Amniotic epithelial cell (primary cell): ENCODE results near the gene LYRM9.
"Not testable (repeated sequence)": the region's sequence is repeated elsewhere in the genome, so short reads cannot be mapped to it uniquely, and the experiment has no call there.

Experiments
- DNase-seq: peaks from one replicate; pipeline ENCODE4 v3.0.0-alpha.2; 2010; ENCODE audit warnings: low read depth

Gene LYRM9

DNA sequence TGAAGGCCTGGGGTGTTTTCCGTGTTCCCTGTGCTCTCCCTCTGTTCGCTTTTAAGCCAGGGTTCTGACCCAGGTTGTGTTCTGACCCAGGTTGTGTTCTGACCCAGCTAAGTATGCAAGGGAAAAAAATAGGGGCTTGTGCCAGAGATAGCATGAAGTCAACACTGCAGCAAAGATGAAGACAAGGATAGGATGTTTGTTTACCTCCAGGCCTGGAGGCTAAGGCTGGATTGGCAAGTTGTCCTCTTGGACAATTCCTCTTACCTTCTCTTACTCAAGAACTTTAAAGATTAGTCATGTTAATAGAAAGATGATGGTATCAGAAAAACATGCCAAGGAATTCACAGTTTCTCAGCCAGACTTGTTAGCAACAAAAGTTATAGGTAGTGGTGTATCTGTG lies 19.4 kb downstream of the LYRM9 start:
- peak; percentile 72 for DNase-seq

DNA sequence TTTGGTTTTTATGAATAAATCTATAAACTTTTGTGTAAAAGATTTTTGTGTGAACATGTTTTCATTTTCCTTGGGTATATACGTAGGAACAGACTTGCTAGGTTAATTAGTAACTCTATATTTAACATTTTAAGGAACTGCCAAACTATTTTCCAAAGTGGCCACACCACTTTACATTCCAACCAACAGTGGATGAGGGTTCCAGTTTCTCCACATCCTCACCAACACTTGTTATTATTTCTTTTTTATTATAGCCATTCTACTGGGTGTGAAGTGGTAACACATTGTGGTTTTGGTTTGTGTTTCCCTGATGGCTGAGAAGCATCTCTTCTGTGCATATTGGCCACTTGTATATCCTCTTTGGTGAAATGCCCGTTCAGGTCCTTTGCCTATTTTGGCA lies 20.0 kb downstream of the LYRM9 start:
- DNase-seq = no peak

DNA sequence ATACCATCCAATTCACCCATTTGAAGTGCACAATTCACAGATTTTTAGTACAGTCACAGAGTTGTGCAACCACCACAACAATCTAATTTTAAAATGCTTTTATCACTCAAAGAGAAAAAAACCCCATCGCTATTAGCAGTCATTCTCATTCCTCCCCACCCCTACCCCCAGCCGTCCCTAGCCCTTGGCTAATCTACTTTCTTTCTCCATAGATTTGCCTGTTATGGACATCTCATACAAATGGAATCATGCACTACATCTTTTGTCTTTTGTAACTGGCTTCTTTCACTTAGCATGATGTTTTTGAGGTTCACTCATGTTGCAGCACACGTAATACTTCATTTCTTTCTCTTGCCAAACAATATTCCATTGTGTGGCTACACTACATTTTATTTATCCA lies 20.4 kb downstream of the LYRM9 start:
- no peak for DNase-seq

DNA sequence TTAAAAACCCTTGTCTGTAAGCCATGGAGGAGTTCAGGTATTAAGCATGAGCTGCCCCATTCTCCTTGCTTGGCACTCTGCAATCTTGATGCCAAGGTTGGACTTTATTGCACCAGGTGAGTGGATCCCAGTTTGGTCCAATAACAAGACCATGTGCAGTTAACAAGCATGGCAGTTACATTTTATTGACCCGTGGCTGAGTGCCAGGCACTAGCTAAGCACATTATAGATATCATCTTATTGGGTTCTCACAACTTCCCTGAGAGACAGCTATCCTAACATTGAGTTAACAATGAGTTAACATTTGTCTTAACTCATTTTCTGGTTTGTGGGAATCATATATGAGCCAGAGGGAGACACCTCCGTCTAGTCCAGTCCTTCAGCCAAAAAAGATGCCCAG lies 21.8 kb downstream of the LYRM9 start:
- no peak for DNase-seq

DNA sequence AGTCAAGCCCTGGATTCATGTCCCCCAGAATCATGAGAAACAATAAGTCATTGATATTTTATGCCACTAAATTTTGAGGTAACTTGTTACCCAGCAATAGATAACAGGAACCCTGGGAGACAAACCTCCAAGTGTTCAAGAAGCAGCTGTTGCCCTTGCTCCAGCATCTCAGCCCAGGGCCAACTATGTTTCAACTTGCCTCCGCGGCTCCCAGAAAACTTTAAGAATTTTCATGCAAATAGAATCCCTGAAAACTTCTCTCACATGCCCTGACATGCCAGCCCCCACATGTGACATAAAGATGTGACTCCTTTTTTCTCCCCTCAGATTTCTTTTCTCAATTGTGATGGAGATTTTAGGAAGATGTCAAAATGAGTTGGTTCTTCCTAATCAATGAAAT lies 22.8 kb downstream of the LYRM9 start:
- DNase-seq = no peak

DNA sequence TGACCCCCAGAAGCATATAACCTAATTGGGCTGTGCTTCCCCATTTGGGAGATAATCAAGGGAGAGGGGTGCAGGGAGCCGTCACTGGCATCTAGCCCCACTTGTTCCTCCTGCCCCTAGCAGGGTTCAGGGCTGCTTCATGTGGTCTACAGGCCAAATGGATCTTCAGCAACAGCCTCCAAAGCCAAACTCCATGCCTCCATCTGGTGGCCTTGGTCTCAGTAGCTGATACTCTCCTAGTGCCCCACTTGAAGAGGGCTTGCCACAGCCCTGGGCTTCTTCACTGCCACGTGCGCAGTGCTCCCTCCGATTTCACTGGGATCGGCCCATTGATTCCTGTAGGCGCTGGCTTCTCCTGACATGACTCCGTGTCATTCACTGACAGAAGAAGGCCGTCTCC lies 24.6 kb downstream of the LYRM9 start:
- no peak for DNase-seq

DNA sequence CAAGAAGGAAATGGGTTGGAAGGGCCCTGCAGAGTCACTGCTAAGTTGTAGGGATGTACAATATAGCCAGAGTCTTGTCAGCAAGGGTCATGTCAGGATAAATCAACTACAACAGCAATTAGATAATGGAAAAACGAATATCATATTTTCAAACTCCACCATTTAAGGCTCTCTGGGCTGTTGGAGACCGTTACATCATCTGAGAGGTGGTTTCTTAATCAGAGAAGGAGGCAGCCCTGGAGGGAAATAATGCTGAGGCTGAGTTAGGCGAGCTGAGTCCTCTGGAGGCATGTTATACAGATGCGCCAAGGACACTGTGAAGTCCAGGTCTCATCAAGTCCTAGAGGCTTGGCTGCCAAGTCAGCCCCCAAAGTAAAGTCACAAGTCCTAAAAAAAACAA lies 30.3 kb downstream of the LYRM9 start:
- no peak for DNase-seq

DNA sequence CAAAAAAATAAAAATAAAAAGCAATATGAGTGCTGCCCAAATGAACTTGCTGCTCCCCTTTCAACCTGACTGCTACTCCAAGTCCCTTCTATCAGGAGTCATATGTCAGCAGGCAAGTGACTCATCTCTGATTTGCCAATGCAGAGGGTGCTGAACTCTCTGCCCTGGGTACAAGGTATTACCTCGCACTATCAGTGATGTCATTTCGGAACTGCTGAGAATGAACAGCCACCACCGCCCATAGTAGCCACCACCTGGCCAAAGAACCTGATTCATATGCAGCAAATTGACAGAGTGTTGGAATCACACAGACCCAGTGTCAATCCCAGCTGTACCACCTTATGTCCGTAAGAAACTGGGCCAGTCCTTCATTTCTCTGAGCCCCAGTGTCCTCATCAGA lies 31.2 kb downstream of the LYRM9 start:
- peak; percentile 14 for DNase-seq

DNA sequence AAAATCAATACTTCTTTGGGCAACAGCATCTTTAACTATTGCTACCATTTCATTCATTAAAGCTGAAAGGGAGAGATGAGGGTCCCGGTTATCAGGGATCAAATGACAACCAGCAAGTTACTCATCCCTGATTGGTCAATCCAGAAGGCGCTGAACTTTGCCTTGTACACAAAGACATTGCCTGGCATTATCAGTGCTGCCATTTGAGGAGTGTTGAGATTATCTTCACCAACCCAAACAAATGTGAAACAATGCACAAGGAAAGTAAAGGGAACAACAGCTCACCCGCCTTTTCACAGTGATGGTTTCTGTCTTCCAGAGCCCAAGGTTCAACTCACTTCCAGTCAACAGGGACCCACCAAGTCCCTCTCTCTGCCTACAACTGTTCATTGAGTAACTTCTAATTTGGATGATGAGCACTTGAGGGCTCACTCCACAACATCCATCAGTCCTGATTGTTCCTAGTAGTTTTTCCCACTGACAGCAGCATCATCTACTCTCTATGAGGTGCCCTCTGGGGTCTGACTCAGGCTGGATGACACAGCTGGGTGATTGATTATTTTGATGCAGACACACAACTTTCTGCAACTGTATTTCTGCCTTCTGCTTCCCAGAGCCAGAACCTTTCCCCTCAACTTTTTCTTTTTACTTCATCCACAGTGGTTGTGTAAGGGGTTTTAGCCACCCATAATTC lies 32.0 kb downstream of the LYRM9 start:
- no peak for DNase-seq

DNA sequence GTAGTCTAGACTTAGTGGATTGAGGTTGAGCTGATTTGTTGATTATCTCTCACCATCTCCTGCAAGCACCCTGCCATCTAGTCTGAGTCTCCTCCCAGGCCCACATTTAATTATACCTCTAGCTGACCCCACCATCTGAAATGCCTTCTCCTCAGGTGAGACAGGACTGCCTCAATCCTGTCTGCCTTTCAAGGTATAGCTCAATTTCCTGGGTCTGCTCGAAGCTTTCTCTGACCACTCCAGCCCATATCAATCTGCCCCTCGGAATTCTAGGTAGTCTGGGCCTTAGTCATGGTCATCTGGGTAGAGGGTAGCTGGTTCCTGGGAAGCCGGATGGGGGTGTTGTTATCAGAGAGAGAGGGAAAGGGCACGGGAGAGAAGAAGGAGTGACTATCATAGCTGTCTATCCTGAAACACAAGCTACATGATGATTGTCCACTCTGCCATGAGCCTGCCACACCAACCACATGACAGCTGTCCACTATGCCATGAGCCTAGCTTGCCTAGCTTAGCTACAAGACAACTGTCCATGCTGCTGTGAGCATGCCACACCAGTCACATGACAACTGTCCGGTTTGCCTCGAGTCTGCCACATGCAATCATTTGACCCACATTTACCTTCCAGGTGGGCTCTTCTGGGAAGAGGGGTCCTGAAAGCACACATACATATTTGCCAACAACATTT lies 34.4 kb downstream of the LYRM9 start:
- DNase-seq = no peak

DNA sequence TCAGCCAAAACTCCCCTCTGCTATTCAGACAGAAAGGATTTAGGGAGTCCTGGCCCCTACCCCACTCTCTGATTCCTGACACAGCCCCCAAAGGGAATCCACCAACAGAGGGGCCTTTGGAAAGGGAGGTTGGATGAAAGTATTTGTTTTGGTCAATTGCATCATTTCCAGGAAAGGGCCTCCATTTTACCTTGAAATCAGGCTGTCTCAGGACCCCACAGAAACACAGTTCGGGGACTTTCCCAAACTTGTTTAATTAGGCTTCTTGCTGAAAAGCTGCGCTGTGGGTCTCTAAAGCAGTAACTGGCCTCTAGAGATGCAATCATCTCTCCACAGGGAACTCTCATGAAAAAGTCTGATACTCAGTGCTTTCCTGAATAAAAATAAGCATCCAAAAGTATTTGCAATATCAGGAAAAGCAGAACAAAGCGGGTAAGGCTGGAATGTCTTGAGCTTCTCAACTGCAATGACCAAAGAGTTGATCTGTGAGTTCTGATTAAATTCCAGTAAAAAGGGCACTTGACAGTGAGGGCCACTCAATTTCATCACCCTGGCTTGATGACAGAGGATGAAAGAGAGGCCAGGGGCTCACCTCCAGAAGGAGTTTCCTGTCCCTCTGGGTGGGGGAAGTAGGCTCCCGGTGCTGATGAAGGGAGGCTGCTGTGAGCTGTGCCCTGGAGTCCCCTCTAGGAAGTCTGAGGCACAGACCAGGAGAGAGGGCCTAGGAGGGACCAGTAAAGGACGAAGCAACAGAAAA lies 36.3 kb downstream of the LYRM9 start:
- no peak for DNase-seq

DNA sequence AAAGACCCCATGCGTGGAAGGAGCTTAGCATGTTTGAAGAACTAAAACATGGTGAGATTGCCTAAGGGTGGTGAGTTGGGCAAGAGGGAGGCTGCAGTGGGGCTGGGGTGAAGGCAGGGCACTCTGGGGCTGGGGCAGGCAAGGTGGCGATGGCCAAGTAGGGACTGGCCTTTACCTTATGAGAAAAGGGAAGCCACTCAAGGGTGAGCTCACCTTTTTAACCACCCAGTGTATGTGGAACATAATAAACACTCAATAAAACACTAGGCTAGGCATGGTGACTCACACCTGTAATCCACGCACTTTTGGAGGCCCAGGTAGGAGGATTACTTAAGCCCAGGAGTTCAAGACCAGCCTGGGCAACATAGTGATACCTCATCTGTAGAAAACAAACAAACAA lies 37.7 kb downstream of the LYRM9 start:
- DNase-seq = no peak

DNA sequence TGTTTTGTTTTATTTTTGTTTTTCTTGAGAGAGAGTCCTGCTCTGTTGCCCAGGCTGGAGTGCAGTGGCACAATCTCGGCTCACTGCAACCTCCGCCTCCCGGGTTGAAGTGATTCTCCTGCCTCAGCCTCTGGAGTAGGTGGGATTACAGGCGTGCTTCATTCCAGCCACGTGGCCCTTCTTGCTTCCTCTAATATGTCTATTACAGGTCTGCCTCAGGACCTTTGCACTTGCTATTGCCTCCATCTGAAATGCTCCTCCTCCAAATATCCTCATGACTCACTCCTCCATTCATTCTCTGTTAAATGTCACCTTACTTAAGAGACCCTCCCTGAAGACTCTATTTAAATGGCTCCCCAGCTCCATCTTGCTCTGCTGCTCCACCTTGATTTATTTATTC lies 39.0 kb downstream of the LYRM9 start:
- no peak for DNase-seq

DNA sequence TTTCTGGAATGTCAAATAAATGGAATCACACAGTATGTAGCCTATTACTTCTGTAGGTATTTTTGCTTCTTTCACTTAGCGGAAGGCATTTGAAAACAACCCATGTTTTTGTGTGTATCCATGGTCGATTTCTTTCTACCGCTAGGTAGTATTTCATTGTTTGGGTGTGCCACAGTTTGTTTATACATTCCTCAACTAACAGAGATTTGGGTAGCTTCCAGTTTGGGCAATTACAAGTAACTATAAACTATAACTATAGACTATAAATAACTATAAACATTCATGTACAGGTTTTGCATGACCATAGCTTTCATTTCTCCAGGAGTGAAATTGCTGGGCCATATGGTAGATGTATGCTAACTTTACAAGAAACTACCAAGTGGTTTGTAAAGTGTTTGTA lies 40.1 kb downstream of the LYRM9 start:
- DNase-seq = no peak

DNA sequence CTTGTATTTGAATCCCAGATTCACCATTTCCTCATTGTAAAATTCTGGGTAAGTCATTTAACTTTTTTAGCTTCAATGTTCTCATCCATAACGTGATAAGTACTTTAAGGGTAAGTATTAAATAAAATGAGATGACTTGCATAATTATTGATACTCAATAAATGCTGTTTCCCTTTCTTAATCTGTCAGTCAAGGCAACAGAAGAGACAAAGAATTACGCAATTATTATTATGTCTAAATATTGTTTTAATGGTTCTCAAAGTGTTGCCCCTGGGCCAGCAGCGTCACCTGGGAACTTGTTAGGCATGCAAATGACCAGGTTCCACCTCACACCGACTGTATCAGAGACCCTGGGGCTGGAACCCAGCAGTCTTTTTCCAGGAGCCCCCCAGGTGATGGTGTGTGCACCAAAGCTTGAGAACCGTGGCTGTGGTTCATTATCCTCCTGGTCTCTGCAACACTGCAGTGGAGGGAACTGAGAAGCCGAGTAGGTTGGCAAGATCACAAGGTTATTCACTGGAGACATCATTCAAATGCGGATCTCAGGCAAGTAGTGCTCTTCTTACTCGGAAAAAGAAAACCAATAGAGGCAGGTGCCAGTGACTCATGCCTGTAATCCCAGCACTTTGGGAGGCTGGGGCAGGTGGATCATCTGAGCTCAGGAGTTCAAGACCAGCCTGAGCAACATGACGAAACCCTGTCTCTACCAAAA lies 43.5 kb downstream of the LYRM9 start:
- DNase-seq = no peak

DNA sequence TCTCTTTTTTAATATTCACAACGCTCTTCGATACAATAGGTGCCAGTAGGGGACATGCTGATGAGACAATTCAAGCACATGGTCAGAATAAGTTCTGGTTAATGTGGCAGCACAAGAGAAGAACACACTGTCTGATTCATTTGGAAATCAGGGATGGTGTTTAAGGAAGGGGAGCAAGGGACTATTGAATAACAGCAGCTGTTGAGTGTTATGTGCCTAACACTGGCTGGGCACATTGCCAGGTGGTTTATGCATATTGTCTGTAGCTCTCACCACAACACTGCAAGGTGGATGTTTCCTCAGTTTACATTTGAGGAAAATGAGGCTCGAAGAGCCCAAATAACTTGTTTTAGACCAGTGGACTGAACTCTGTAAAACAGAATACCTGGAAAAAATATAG lies 44.2 kb downstream of the LYRM9 start:
- no peak for DNase-seq

DNA sequence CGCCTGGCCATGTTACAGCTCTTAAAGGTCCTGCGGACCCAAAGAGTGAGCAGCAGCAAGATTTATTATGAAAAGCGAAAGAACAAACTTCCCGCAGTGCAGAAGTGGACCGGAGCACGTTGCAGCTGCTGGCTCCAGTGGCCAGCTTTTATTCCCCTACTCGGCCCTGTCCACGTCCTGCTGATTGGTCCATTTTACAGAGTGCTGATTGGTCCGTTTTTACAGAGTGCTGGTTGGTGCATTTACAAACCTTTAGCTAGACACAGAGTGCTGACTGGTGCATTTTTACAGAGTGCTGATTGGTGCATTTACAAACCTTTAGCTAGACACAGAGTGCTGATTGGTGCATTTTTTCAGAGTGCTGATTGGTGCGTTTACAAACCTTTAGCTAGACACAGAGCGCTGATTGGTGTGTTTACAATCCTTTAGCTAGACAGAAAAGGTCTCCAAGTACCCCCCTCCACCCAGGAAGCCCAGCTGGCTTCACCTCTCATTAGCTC lies 46.3 kb downstream of the LYRM9 start:
- DNase-seq = not testable (repeated sequence)

DNA sequence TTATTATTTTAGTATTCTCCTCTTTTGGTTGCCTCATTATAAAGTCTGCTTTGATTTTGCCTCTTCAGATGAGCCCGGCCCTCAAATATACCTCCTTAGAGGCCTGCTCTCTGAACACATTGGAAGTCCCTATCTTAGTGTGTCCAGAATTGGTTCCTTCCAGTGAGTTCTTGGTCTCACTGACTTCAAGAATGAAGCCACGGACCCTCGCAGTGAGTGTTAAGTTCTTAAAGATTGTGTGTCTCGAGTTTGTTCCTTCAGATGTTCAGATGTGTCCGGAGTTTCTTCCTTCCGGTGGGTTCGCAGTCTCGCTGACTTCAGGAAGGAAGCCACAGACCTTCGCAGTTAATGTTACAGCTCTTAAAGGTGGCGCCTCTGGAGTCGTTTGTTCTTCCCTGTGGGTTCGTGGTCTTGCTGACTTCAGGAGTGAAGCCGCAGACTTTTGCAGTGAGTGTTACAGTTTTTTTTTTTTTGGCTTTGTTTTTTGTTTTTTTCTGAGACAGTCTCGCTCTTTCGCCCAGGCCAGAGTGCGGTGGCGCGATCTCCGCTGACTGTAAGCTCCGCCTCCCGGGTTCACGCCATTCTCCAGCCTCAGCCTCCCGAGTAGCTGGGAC lies 47.0 kb downstream of the LYRM9 start:
- DNase-seq = no peak

DNA sequence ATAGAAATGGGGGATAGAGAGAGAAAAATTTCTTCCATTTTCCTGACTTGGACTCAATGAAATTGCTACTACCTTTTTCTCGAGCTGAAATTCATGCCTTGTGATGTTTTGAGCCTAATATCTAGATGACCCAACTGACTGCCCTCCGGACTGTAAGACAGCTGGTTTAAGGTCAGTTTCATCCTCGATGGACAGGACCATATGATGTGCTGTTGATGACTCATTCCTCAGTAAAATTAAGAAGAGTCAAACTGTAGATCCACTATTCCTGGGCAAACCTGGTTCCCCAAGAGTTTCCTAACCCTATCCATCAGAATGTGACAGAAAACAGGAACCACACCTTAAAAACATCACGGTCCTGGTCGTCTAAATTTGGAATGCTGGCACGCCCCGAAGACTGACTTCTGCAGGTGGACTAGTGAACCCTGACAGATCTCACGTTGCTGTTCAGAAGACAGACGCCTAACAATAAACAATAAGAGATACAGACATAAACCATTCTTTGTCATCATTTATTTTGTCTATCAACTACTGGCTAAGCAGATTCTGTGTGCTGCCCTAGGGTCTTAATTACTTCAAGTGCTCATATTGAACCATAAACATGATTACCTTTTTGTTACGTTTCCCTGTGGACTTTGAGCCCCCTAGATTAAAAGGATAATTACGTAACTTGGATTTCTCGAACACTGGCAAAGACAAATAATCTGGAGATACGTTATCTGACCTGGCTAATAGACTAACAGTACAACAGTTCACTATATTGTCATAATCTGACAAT lies 47.7 kb downstream of the LYRM9 start:
- DNase-seq = no peak

DNA sequence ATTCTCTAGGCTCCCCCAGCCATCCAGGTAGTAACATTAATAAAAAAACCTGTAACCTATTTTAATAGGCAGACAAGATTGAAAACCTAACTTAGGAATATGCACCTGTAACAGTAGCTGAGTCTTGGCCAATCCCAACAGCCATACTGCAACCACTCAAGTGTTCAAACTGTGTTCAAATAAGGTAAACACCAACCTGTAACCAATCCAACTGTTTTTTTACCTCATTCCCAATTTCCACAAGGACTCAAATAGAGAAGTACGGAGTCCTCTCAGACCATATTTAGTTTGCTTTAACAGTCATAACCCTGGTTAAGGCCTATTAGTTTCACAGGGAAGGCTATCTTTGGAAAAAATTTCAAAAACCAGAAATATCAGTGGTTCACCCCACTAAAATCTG lies 52.5 kb downstream of the LYRM9 start:
- no peak for DNase-seq

DNA sequence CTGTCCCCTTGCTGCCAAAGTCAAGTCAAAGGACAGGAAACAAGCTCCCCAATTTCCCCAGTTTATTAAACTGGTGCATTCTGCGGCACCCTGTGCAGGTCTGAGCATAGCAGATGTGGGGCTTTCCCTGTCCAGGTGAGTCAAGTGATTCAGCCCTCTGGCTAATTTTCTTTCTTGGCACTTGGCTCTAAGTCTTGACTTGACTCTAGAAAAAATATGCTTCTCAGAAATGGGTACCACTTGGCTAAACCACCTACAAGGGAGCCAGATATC lies 52.8 kb downstream of the LYRM9 start:
- DNase-seq = not testable (repeated sequence)
